ENCODE results near the gene CFAP410. TPM values are rescaled to one million over a fixed set of nuclear protein-coding genes. Genes with fewer than 3 reads are reported as not detected.

The CFAP410 gene
- total RNA-seq, 1 experiment from 2014 or later, result 16.5 TPM

GRCh38 chr21:44329086-44329889, 9.9 kb downstream of the CFAP410 start:
- Histone ChIP-seq H3K4me3 (ENCODE audit: low read depth, low read length) (no peak overlapping the region), H3K27me3 (replicated peaks; ENCODE audit: control insufficient read depth, insufficient read depth, low read length) (no peaks in the 10 kb centered on the region), H3K36me3 (ENCODE audit: control insufficient read depth, insufficient read depth, low read length) (no peaks in the 10 kb centered on the region), H3K9me3 (no peaks in the 10 kb centered on the region), H3K4me1 (no peaks in the 10 kb centered on the region)
- no TSS peak for BruUV-seq (replicated peaks)
- peaks cover 78% of the 10 kb centered on the region for H3K36me3 Mint-ChIP-seq (ENCODE audit: insufficient read depth, unreplicated experiment)
- DNase-seq, result no peak
- peak overlapping the region; percentile 32 for H3K27ac Mint-ChIP-seq (ENCODE audit: unreplicated experiment)
- H3K4me3 Mint-ChIP-seq (ENCODE audit: unreplicated experiment), result no peak overlapping the region
- no peaks in the 10 kb centered on the region for H3K4me1 Mint-ChIP-seq (ENCODE audit: low read depth, unreplicated experiment)
- intact Hi-C loops (cut with micrococcal nuclease; ENCODE audit: unreplicated experiment), result no loop called here
- TF ChIP-seq CTCF (IDR thresholded peaks at IDR 0.05; ENCODE audit: insufficient read depth in 1 of 2, low read depth in 1 of 2, low read length in 1 of 2, severe bottlenecking in 1 of 2, unreplicated experiment in 1 of 2), result no peak
- no peaks in the 10 kb centered on the region for H3K27me3 Mint-ChIP-seq (ENCODE audit: insufficient read depth, unreplicated experiment)
- CTCF ChIA-PET, result no interaction called here
- POLR2A ChIA-PET, result interaction anchor here (1.4 kb wide), 1 partner anchor 9 kb away, joined by 3 read pairs; no protein-coding TSS in a partner anchor
- no peaks in the 10 kb centered on the region for H3K9me3 Mint-ChIP-seq (ENCODE audit: unreplicated experiment)

GRCh38 chr21:44328242-44328895, 10.8 kb downstream of the CFAP410 start:
- Mint-ChIP-seq H3K27me3 (ENCODE audit: insufficient read depth, unreplicated experiment) (no peaks in the 10 kb centered on the region), H3K27ac (ENCODE audit: unreplicated experiment) (no peak overlapping the region), H3K4me3 (ENCODE audit: unreplicated experiment) (no peak overlapping the region), H3K9me3 (ENCODE audit: unreplicated experiment) (no peaks in the 10 kb centered on the region), H3K36me3 (ENCODE audit: insufficient read depth, unreplicated experiment) (peaks cover 76% of the 10 kb centered on the region), H3K4me1 (ENCODE audit: low read depth, unreplicated experiment) (no peaks in the 10 kb centered on the region)
- no peak for DNase-seq
- Histone ChIP-seq H3K36me3 (ENCODE audit: control insufficient read depth, insufficient read depth, low read length) (no peaks in the 10 kb centered on the region), H3K4me3 (ENCODE audit: low read depth, low read length) (no peak overlapping the region), H3K27me3 (replicated peaks; ENCODE audit: control insufficient read depth, insufficient read depth, low read length) (no peaks in the 10 kb centered on the region), H3K4me1 (no peaks in the 10 kb centered on the region), H3K9me3 (no peaks in the 10 kb centered on the region)
- BruUV-seq (replicated peaks), result no TSS peak
- TF ChIP-seq CTCF (IDR thresholded peaks at IDR 0.05; ENCODE audit: insufficient read depth in 1 of 2, low read depth in 1 of 2, low read length in 1 of 2, severe bottlenecking in 1 of 2, unreplicated experiment in 1 of 2), result no peak
- intact Hi-C loops (cut with micrococcal nuclease; ENCODE audit: unreplicated experiment), result no loop called here
- CTCF ChIA-PET, result no interaction called here
- POLR2A ChIA-PET, result interaction anchor here (1.4 kb wide), 1 partner anchor 10 kb away, joined by 3 read pairs; no protein-coding TSS in a partner anchor

GRCh38 chr21:44327603-44327974, 11.6 kb downstream of the CFAP410 start:
- no peaks in the 10 kb centered on the region for H3K27me3 Mint-ChIP-seq (ENCODE audit: insufficient read depth, unreplicated experiment)
- no peak overlapping the region for H3K4me3 Mint-ChIP-seq (ENCODE audit: unreplicated experiment)
- Histone ChIP-seq H3K4me3 (ENCODE audit: low read depth, low read length) (no peak overlapping the region), H3K4me1 (no peaks in the 10 kb centered on the region), H3K9me3 (no peaks in the 10 kb centered on the region), H3K27me3 (replicated peaks; ENCODE audit: control insufficient read depth, insufficient read depth, low read length) (no peaks in the 10 kb centered on the region), H3K36me3 (ENCODE audit: control insufficient read depth, insufficient read depth, low read length) (no peaks in the 10 kb centered on the region)
- no peak for TF ChIP-seq CTCF (IDR thresholded peaks at IDR 0.05; ENCODE audit: insufficient read depth in 1 of 2, low read depth in 1 of 2, low read length in 1 of 2, severe bottlenecking in 1 of 2, unreplicated experiment in 1 of 2)
- no peaks in the 10 kb centered on the region for H3K9me3 Mint-ChIP-seq (ENCODE audit: unreplicated experiment)
- DNase-seq, result no peak
- no peak overlapping the region for H3K27ac Mint-ChIP-seq (ENCODE audit: unreplicated experiment)
- ChIA-PET POLR2A (no interaction called here), CTCF (no interaction called here)
- no TSS peak for BruUV-seq (replicated peaks)
- intact Hi-C loops (cut with micrococcal nuclease; ENCODE audit: unreplicated experiment), result no loop called here
- H3K4me1 Mint-ChIP-seq (ENCODE audit: low read depth, unreplicated experiment), result no peaks in the 10 kb centered on the region
- H3K36me3 Mint-ChIP-seq (ENCODE audit: insufficient read depth, unreplicated experiment), result peaks cover 72% of the 10 kb centered on the region

All from Caco-2 (cell line).